GM23248 (cell line): Measurements from ENCODE around the gene KIAA2012.

Experiments
- EZH2 ChIP-seq: fragments of 200-600 bp; sonication (generic); IDR thresholded peaks from 2 replicates; pipeline ENCODE4 v1.6.1; 2018; ENCODE audit warnings: antibody characterized with exemption, mild to moderate bottlenecking; ENCODE audit not compliant: insufficient read depth, poor library complexity, severe bottlenecking
- EZH2phosphoT487 ChIP-seq: fragments of 200-600 bp; sonication (generic); IDR thresholded peaks from 2 replicates; pipeline ENCODE4 v1.6.1; 2018; ENCODE audit warnings: antibody characterized with exemption, moderate library complexity, mild to moderate bottlenecking, low read depth; ENCODE audit not compliant: insufficient read depth

- TF ChIP-seq EZH2 (no peak), EZH2phosphoT487 (no peak)
Measured at GRCh38 chr2:202149155-202149762, 76.2 kb downstream of the KIAA2012 start.
